Measurements from ENCODE around the gene STK32C.

DNA sequence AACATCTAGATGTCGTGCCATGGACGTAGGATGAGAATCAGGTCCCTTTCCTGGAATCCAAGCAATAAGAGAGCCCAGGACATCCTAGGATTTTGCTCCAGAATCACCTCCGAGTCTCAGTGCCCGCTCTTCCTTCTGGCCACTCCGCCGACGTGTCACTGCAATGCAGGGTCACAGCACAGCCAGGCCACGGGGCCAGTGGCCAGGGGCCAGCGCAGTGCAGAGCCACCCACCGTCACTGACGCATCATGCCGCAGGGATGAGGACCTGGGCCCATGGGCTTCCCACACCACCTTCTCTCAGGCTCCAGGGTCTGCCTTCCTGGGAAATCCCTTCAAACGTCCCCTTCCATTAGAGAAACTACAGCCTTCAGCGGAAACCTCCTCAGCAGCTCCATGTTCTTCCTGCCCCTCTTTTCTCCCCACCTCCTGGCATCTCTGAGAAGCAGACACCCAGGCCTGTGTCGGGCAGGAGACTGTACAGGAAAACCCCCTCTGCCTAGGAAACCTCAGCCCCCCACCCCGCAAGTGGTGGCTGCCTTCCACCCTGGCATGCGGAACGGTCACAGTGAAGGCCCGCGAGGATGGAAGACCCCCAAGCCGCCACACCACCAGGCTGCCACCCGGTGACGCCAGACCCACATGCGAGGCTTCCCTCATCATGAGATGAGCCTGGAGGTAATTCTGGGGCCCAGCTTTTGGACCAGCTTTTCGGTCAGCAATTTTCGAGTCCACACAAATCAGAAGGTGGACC is 32.1 kb downstream of the STK32C start:
- TF ChIP-seq POLR2A (IDR thresholded peaks at IDR 0.05) (no peak), POLR2AphosphoS5 (IDR thresholded peaks at IDR 0.05; ENCODE audit: insufficient read depth in 1 of 2, low read depth in 1 of 2) (no peak), CTCF (IDR thresholded peaks at IDR 0.05) (no peak)
